ENCODE results near the gene UBXN10. TPM values are rescaled to one million over a fixed set of nuclear protein-coding genes. Genes with fewer than 3 reads are reported as not detected.

Gene UBXN10
- total RNA-seq, 1 experiment from 2014 or later, result not detected

GRCh38 chr1:20147846-20148570 is 37.9 kb upstream of the UBXN10 start:
- Histone ChIP-seq H3K4me1 (replicated peaks) (peaks cover 4% of the 10 kb centered on the region), H3K36me3 (no peaks in the 10 kb centered on the region), H3K27ac (no peak overlapping the region), H3K9me3 (replicated peaks) (no peaks in the 10 kb centered on the region), H3K4me3 (no peak overlapping the region), H3K27me3 (replicated peaks) (no peaks in the 10 kb centered on the region)
- no peak for DNase-seq (ENCODE audit: low read depth in 1 of 2, low spot score in 2 of 2)

DNA sequence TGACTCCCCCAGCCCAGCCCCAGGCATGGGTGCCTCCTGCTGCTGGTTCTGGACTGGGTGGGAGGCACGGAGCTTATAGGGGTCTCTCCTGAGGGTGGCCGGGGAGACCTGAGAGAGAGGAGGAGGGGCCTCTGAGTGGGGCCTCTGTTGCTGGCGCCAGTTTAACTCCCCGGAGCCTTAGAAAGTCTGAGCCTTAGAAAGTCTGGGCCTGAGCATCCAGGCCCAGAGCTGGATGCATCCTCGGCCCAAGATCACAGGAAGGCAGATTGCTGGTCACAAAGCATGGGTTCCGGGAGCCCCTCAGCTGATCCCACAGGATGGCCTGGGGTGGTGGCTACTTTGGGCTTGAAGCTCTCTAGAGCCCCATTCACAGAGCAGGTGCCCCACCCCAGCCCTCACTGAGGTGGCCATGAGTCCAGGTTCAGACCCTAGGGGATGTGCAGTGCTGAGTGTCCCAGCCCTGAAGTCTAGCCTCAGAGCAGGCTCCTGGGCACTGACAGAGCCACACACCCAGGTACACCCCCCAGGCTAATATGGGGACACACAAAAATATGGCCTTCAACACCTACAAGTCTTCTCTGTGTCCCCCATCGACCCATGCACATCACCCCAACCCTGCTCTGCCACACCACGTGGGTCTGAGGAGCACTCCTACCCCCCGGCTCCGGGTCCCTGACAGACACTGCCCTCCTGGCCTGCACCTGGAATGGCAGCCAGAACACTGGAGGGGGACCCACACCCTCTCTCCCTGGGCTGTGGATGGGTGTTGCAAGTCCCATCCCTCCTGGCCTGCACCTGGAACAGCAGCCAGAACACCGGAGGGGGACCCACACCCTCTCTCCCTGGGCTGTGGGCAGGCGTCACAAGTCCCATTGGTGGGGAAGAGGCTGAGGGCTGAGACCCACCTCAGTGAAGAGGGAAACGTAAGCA is 37.1 kb upstream of the UBXN10 start:
- Histone ChIP-seq H3K4me3 (no peak overlapping the region), H3K9me3 (replicated peaks) (no peaks in the 10 kb centered on the region), H3K36me3 (no peaks in the 10 kb centered on the region), H3K27ac (no peak overlapping the region), H3K27me3 (replicated peaks) (no peaks in the 10 kb centered on the region), H3K4me1 (replicated peaks) (peaks cover 4% of the 10 kb centered on the region)
- DNase-seq (ENCODE audit: low read depth in 1 of 2, low spot score in 2 of 2), result no peak

GRCh38 chr1:20149601-20150325 is 36.1 kb upstream of the UBXN10 start:
- Histone ChIP-seq H3K27ac (no peak overlapping the region), H3K4me1 (replicated peaks) (peaks cover 4% of the 10 kb centered on the region), H3K4me3 (no peak overlapping the region), H3K36me3 (no peaks in the 10 kb centered on the region), H3K9me3 (replicated peaks) (no peaks in the 10 kb centered on the region), H3K27me3 (replicated peaks) (no peaks in the 10 kb centered on the region)
- no peak for DNase-seq (ENCODE audit: low read depth in 1 of 2, low spot score in 2 of 2)

DNA sequence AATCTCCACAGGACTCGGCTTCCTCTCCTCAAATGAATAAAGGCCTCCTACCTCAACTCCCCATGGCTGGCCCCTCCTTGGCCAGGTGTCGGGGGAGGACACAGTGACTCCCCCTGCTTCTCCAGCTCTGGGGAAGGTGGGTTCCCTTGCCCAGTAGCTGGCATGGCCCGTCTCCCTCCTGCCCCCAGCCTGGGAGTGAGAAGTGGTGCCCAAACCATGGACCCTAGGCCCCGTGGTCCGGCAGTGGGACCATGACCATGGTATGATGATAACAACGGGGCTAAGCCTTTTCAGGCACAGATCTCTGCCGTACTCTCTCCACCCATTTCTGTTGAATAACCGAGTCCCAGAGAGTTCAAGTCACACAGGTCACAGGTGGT is 35.6 kb upstream of the UBXN10 start:
- Histone ChIP-seq H3K36me3 (no peaks in the 10 kb centered on the region), H3K9me3 (replicated peaks) (no peaks in the 10 kb centered on the region), H3K27ac (no peak overlapping the region), H3K4me1 (replicated peaks) (peaks cover 4% of the 10 kb centered on the region), H3K4me3 (no peak overlapping the region), H3K27me3 (replicated peaks) (no peaks in the 10 kb centered on the region)
- no peak for DNase-seq (ENCODE audit: low read depth in 1 of 2, low spot score in 2 of 2)

DNA sequence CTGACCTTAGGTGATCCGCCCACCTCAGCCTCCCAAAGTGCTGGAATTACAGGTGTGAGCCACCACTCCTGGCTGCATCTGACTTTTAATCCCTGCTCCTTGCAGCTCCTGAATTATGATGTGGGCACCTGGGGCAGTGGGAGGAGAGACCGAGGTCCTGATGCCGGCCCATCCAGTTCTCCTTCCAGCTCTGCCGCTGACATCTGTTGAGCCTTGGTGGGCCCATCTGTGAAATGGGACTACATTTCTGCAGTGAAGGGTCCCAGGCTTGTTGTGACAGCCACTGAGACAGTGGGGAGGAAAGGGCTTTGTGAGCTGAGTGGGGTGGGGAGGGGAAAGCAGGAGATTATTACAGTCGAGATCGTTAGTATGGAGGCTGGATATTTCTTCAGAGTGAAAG is 34.9 kb upstream of the UBXN10 start:
- H3K4me1 ChIP-seq (replicated peaks), result peaks cover 4% of the 10 kb centered on the region
- no peak for DNase-seq (ENCODE audit: low read depth in 1 of 2, low spot score in 2 of 2)
- no peak overlapping the region for H3K4me3 ChIP-seq
- no peak overlapping the region for H3K27ac ChIP-seq
- H3K9me3 ChIP-seq (replicated peaks), result no peaks in the 10 kb centered on the region
- H3K36me3 ChIP-seq, result no peaks in the 10 kb centered on the region
- no peaks in the 10 kb centered on the region for H3K27me3 ChIP-seq (replicated peaks)

GRCh38 chr1:20151906-20152598 is 33.8 kb upstream of the UBXN10 start:
- Histone ChIP-seq H3K27ac (no peak overlapping the region), H3K4me3 (no peak overlapping the region), H3K9me3 (replicated peaks) (no peaks in the 10 kb centered on the region), H3K27me3 (replicated peaks) (no peaks in the 10 kb centered on the region), H3K4me1 (replicated peaks) (peaks cover 4% of the 10 kb centered on the region), H3K36me3 (no peaks in the 10 kb centered on the region)
- DNase-seq (ENCODE audit: low read depth in 1 of 2, low spot score in 2 of 2), result peak; percentile 62 to 84

- H3K36me3 ChIP-seq, result no peaks in the 10 kb centered on the region
- H3K27ac ChIP-seq, result no peak overlapping the region
- no peak for DNase-seq (ENCODE audit: low read depth in 1 of 2, low spot score in 2 of 2)
- H3K4me3 ChIP-seq, result no peak overlapping the region
- no peaks in the 10 kb centered on the region for H3K9me3 ChIP-seq (replicated peaks)
- no peaks in the 10 kb centered on the region for H3K27me3 ChIP-seq (replicated peaks)
- H3K4me1 ChIP-seq (replicated peaks), result peaks cover 4% of the 10 kb centered on the region
Measured at GRCh38 chr1:20152599-20152930, 33.3 kb upstream of the UBXN10 start.

DNA sequence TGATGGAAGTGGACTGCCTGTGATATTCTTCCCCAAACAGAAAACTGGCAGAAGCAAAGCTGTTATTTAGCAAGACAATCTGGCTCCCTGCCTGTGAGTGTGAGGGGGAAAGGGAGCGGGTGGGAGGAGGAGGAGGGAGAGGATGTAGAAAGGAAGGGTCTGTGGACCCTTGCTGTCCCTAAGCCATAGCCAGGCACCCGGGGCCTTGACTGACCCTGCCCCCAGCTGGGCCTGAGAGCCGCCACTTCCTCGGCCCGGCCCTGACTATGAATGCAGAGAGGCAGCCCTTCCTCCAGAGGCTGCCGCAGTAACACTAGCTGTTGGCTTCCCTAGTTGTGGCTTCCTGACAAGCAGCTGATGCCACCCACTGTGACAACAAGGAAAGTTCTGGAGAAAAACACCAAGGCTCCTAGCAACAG is 32.9 kb upstream of the UBXN10 start:
- no peaks in the 10 kb centered on the region for H3K36me3 ChIP-seq
- H3K27ac ChIP-seq, result no peak overlapping the region
- DNase-seq (ENCODE audit: low read depth in 1 of 2, low spot score in 2 of 2), result no peak
- H3K27me3 ChIP-seq (replicated peaks), result no peaks in the 10 kb centered on the region
- no peak overlapping the region for H3K4me3 ChIP-seq
- H3K4me1 ChIP-seq (replicated peaks), result peaks cover 4% of the 10 kb centered on the region
- no peaks in the 10 kb centered on the region for H3K9me3 ChIP-seq (replicated peaks)

DNA sequence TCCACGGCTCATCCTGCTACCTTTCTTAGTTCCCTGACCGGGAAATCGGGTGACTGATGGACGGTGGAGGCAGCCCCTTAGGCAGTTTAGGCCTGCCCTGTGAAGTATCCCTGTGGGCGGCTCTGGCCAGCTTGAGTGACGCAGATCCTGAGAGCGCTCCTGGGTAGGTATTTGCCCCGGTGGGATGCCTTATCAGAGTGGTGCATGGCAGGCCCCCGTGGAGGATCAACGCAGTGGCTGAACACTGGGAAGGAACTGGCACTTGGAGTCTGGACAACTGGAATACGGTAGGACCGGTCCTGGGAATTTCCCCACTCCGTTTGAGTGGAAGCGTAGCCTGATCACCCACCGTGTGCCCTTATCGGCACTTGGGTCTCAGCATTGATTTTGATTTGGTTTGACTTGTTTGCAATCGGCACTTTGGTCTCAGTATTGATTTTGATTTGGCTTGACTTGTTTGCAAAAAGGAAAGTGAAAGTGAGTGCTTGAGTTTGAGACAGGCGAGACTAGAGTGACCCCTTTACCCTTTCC is 31.5 kb upstream of the UBXN10 start:
- no peaks in the 10 kb centered on the region for H3K36me3 ChIP-seq
- no peaks in the 10 kb centered on the region for H3K27me3 ChIP-seq (replicated peaks)
- H3K4me3 ChIP-seq, result no peak overlapping the region
- H3K27ac ChIP-seq, result no peak overlapping the region
- H3K4me1 ChIP-seq (replicated peaks), result peaks cover 4% of the 10 kb centered on the region
- H3K9me3 ChIP-seq (replicated peaks), result no peaks in the 10 kb centered on the region
- DNase-seq (ENCODE audit: low read depth in 1 of 2, low spot score in 2 of 2), result no peak

GRCh38 chr1:20158358-20159070 is 27.4 kb upstream of the UBXN10 start:
- peaks cover 14% of the 10 kb centered on the region for H3K9me3 ChIP-seq (replicated peaks)
- H3K27ac ChIP-seq, result no peak overlapping the region
- DNase-seq (ENCODE audit: low read depth in 1 of 2, low spot score in 2 of 2), result no peak
- no peaks in the 10 kb centered on the region for H3K27me3 ChIP-seq (replicated peaks)
- no peaks in the 10 kb centered on the region for H3K36me3 ChIP-seq
- H3K4me1 ChIP-seq (replicated peaks), result no peaks in the 10 kb centered on the region
- no peak overlapping the region for H3K4me3 ChIP-seq

GRCh38 chr1:20160034-20160433 is 25.9 kb upstream of the UBXN10 start:
- Histone ChIP-seq H3K9me3 (replicated peaks) (peaks cover 14% of the 10 kb centered on the region), H3K36me3 (no peaks in the 10 kb centered on the region), H3K4me1 (replicated peaks) (no peaks in the 10 kb centered on the region), H3K27me3 (replicated peaks) (no peaks in the 10 kb centered on the region), H3K4me3 (no peak overlapping the region), H3K27ac (no peak overlapping the region)
- DNase-seq (ENCODE audit: low read depth in 1 of 2, low spot score in 2 of 2), result no peak

DNA sequence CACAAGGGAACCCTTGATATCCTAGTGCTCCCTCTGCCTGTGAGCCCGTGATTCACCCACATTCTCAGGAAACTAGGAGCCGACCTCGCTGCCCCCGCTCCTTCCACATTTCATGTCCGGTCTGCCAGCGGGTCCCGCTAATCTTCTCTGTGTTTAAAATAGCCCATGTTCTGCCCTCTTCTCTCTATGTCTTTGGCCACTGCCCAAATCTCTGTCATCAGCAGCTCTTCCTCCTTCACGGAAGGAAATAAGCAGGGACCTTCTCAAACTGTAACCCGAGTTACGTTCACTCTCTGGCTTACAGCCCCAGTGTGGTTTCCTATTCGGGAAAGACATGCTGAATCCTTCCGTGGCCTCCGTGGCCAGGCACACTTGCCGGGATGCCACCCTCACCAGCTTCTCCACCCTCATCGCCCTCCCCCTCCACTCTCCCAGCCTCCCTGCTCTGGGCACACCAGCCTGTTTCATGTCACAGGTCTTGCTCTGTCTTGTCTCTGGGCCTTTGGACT is 21.1 kb upstream of the UBXN10 start:
- no peak overlapping the region for H3K4me3 ChIP-seq
- no peaks in the 10 kb centered on the region for H3K27me3 ChIP-seq (replicated peaks)
- DNase-seq (ENCODE audit: low read depth in 1 of 2, low spot score in 2 of 2), result no peak
- H3K36me3 ChIP-seq, result no peaks in the 10 kb centered on the region
- H3K9me3 ChIP-seq (replicated peaks), result peaks cover 11% of the 10 kb centered on the region
- H3K27ac ChIP-seq, result no peak overlapping the region
- H3K4me1 ChIP-seq (replicated peaks), result no peaks in the 10 kb centered on the region

DNA sequence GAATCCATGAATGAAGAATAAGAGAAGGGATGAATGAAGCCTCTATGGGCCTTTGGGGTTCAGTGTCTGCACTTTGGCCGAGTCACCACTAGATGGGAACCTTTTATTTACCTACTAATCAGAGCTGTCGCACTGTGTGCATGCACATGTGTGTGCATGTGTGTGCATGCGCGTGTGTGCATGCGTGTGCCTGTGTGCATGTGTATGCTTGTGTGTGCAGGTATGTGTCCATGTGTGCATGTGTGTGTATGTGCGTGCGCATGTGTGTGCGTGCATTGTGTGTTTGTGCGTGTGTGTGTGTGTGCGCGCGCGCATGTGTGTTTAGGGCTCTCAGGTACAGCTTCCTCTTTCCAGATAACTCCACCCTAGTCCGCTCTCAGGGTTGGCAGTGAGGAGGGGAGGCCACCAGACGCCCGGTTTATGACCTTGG is 20.4 kb upstream of the UBXN10 start:
- Histone ChIP-seq H3K27ac (no peak overlapping the region), H3K4me1 (replicated peaks) (no peaks in the 10 kb centered on the region), H3K27me3 (replicated peaks) (no peaks in the 10 kb centered on the region), H3K36me3 (no peaks in the 10 kb centered on the region), H3K4me3 (no peak overlapping the region), H3K9me3 (replicated peaks) (peaks cover 3% of the 10 kb centered on the region)
- DNase-seq (ENCODE audit: low read depth in 1 of 2, low spot score in 2 of 2), result no peak
